CD14-positive monocyte (primary cell): ENCODE measurements around the gene KHK. TPM values are rescaled to one million over a fixed set of nuclear protein-coding genes. Genes with fewer than 3 reads are reported as not detected.

Experiments used
- DNase-seq, 3 donors: peaks; one replicate each; pipeline ENCODE4 v3.0.0-alpha.2; 2011 to 2022
- H2AFZ ChIP-seq: 2 replicates; pipeline ENCODE4 v1.6.0; 2012; ENCODE audit warnings: mild to moderate bottlenecking, low read depth, low read length, inconsistent platforms; ENCODE audit not compliant: insufficient read depth, poor library complexity, severe bottlenecking
- H3K27ac ChIP-seq, 2 donors: 1 replicate in 1 of 2; 2 replicates in 1 of 2; pipeline ENCODE4 v1.5.1; 2012 to 2013; ENCODE audit warnings: low read length in 2 of 2, control low read depth in 1 of 2, inconsistent platforms in 1 of 2, low read depth in 1 of 2, mild to moderate bottlenecking in 1 of 2
- H3K27me3 ChIP-seq, 2 donors: one replicate each; pipeline versions ENCODE4 v1.6.0 to v1.6.1; 2011 to 2013; ENCODE audit warnings: low read length in 2 of 2; ENCODE audit not compliant: control insufficient read depth in 2 of 2, insufficient read depth in 2 of 2
- H3K36me3 ChIP-seq, 2 donors: replicated peaks in 1 of 2; 1 replicate in 1 of 2; 2 replicates in 1 of 2; pipeline versions ENCODE4 v1.5.1 to v1.6.1; 2012 to 2013; ENCODE audit warnings: low read length in 2 of 2, control low read depth in 1 of 2, inconsistent platforms in 1 of 2, mild to moderate bottlenecking in 1 of 2; ENCODE audit not compliant: insufficient read depth in 2 of 2, control insufficient read depth in 1 of 2
- H3K4me1 ChIP-seq, 2 donors: 1 replicate in 1 of 2; 2 replicates in 1 of 2; pipeline versions ENCODE4 v1.5.1 to v1.6.1; 2012 to 2013; ENCODE audit warnings: low read length in 2 of 2, control low read depth in 1 of 2, inconsistent platforms in 1 of 2, mild to moderate bottlenecking in 1 of 2, moderate library complexity in 1 of 2; ENCODE audit not compliant: insufficient read depth in 2 of 2, control insufficient read depth in 1 of 2
- H3K4me2 ChIP-seq: replicated peaks from 2 replicates; pipeline ENCODE3; 2012; ENCODE audit warnings: low read length, moderate library complexity, mild to moderate bottlenecking; ENCODE audit not compliant: poor library complexity, severe bottlenecking; ENCODE audit errors: extremely low read depth
- H3K4me3 ChIP-seq, 3 experiments: fragments of 200-600 bp in 1 of 3; sonication (generic) in 1 of 3; replicated peaks in 1 of 3; 1 replicate in 2 of 3; 2 replicates in 1 of 3; pipeline ENCODE4 v1.5.1; 2011 to 2013; ENCODE audit warnings: low read length in 3 of 3, mild to moderate bottlenecking in 3 of 3, control low read depth in 2 of 3, low read depth in 2 of 3, inconsistent platforms in 1 of 3, moderate library complexity in 1 of 3
- H3K79me2 ChIP-seq: 2 replicates; pipeline ENCODE4 v1.6.0; 2012; ENCODE audit warnings: mild to moderate bottlenecking, control low read depth, inconsistent platforms, low read length, moderate library complexity; ENCODE audit not compliant: insufficient read depth
- H3K9ac ChIP-seq: 2 replicates; pipeline ENCODE4 v1.6.0; 2017; ENCODE audit warnings: low read length, mild to moderate bottlenecking; ENCODE audit not compliant: insufficient read depth, poor library complexity, severe bottlenecking
- H3K9me3 ChIP-seq, 2 donors: replicated peaks in 1 of 2; 1 replicate in 1 of 2; 2 replicates in 1 of 2; pipeline versions ENCODE4 v1.5.1 to v1.6.1; 2012 to 2013; ENCODE audit warnings: low read length in 2 of 2, control low read depth in 1 of 2; ENCODE audit not compliant: control insufficient read depth in 1 of 2, insufficient read depth in 1 of 2
- H4K20me1 ChIP-seq: 2 replicates; pipeline ENCODE4 v1.6.0; 2012; ENCODE audit warnings: mild to moderate bottlenecking, low read length, control low read depth, moderate library complexity; ENCODE audit not compliant: insufficient read depth
- H3K27ac Mint-ChIP-seq, 7 donors: one replicate each; pipeline ENCODE4 v1.8.0; 2020; ENCODE audit warnings: mild to moderate bottlenecking in 7 of 7, mixed read lengths in 7 of 7, moderate library complexity in 6 of 7, inconsistent platforms in 2 of 7
- H3K27me3 Mint-ChIP-seq, 3 donors: one replicate each; pipeline ENCODE4 v1.8.0; 2021 to 2022; ENCODE audit warnings: low read depth in 3 of 3, mild to moderate bottlenecking in 3 of 3, mixed read lengths in 3 of 3, moderate library complexity in 3 of 3, inconsistent platforms in 1 of 3
- H3K36me3 Mint-ChIP-seq, 2 donors: one replicate each; pipeline ENCODE4 v1.8.0; 2020; ENCODE audit warnings: mixed read lengths in 2 of 2, inconsistent platforms in 1 of 2, mild to moderate bottlenecking in 1 of 2
- H3K4me1 Mint-ChIP-seq: one replicate; pipeline ENCODE4 v1.8.0; 2020; ENCODE audit warnings: mild to moderate bottlenecking, mixed read lengths
- H3K4me3 Mint-ChIP-seq, 2 donors: one replicate each; pipeline ENCODE4 v1.8.0; 2020; ENCODE audit warnings: mild to moderate bottlenecking in 2 of 2, mixed read lengths in 2 of 2, moderate library complexity in 1 of 2
- H3K9me3 Mint-ChIP-seq, 7 donors: one replicate each; pipeline ENCODE4 v1.8.0; 2020 to 2022; ENCODE audit warnings: mixed read lengths in 7 of 7, mild to moderate bottlenecking in 6 of 7, moderate library complexity in 6 of 7, inconsistent platforms in 2 of 7
- CTCF ChIP-seq: fragments of 200-600 bp; IDR thresholded peaks from one replicate; pipeline ENCODE4 v1.8.0; 2022; ENCODE audit warnings: antibody characterized with exemption, mild to moderate bottlenecking
- WGBS: methylation state at CpG from one replicate; pipeline ENCODE4 v1.1.5; 2013; ENCODE audit warnings: missing lambda C conversion rate; ENCODE audit not compliant: insufficient coverage; 5-methylcytosine and 5-hydroxymethylcytosine counted together
- intact Hi-C, 2 donors: fragments of 100-400 bp; cut with micrococcal nuclease; formaldehyde crosslinking; loops; one replicate each; pipeline versions ENCODE4 v1.15.0 to v1.15.1; 2023
- polyA plus RNA-seq, 3 donors: library from polyadenylated mRNA; depleted of rRNA in 1 of 3; unstranded in 2 of 3; stranded (reverse) in 1 of 3; fragments of 300-500 nt in 2 of 3; fragments of >200 nt in 1 of 3; fragmentation: Illumina TruSeq in 2 of 3; gene quantifications; 1 replicate in 2 of 3; 2 replicates in 1 of 3; pipeline ENCODE4 v1.2.3, GENCODE V29; 2012 to 2021

Gene KHK
- polyA plus RNA-seq, 3 donors: 3.4 to 7.3 (median 6.6) TPM

- H4K20me1 ChIP-seq: peaks cover 8% of the 10 kb centered on the region
- intact Hi-C loops: no loop called here
Observed at GRCh38 chr2:27039871-27040270, 46.7 kb upstream of the KHK start.

GRCh38 chr2:27040282-27040681 lies 46.3 kb upstream of the KHK start:
- H3K27ac Mint-ChIP-seq: peak overlapping the region in 1 of 7 donors; percentile 15
- Histone ChIP-seq H3K4me2 (no peak overlapping the region), H3K9ac (no peak overlapping the region), H4K20me1 (peaks cover 8% of the 10 kb centered on the region), H3K27ac (no peak overlapping the region), H3K4me1 (no peaks in the 10 kb centered on the region), H3K79me2 (peaks cover 6% of the 10 kb centered on the region), H3K4me3 (no peak overlapping the region), H3K27me3 (no peaks in the 10 kb centered on the region), H2AFZ (no peak overlapping the region), H3K9me3 (no peaks in the 10 kb centered on the region), H3K36me3 (peaks cover 70 to 80% of the 10 kb centered on the region in 2 donors)
- H3K27me3 Mint-ChIP-seq: no peaks in the 10 kb centered on the region
- no peak for DNase-seq
- no peaks in the 10 kb centered on the region for H3K4me1 Mint-ChIP-seq
- H3K4me3 Mint-ChIP-seq: no peak overlapping the region
- WGBS: 100% methylated on average over 5 of the region's 8 CpGs
- intact Hi-C loops: no loop called here
- H3K36me3 Mint-ChIP-seq: peaks cover 72 to 78% of the 10 kb centered on the region in 2 donors
- TF ChIP-seq CTCF: no peak
- H3K9me3 Mint-ChIP-seq: no peaks in the 10 kb centered on the region

More at GRCh38 chr2:27039871-27040270, 46.7 kb upstream of the KHK start:
- peaks cover 2% of the 10 kb centered on the region for H3K4me1 Mint-ChIP-seq
- H3K9me3 Mint-ChIP-seq: no peaks in the 10 kb centered on the region
- H3K9ac ChIP-seq: no peak overlapping the region
- H3K9me3 ChIP-seq: no peaks in the 10 kb centered on the region
- DNase-seq: no peak
- H3K27me3 ChIP-seq: no peaks in the 10 kb centered on the region
- no peak overlapping the region for H3K4me2 ChIP-seq
- H3K79me2 ChIP-seq: peaks cover 10% of the 10 kb centered on the region
- no peak overlapping the region for H2AFZ ChIP-seq
- H3K36me3 Mint-ChIP-seq: peaks cover 76 to 82% of the 10 kb centered on the region in 2 donors
- H3K4me3 ChIP-seq: no peak overlapping the region
- H3K27me3 Mint-ChIP-seq: no peaks in the 10 kb centered on the region
- H3K36me3 ChIP-seq: peaks cover 74 to 84% of the 10 kb centered on the region in 2 donors
- H3K27ac Mint-ChIP-seq: peak overlapping the region in 1 of 7 donors; percentile 15
- H3K4me3 Mint-ChIP-seq: no peak overlapping the region
- no peak overlapping the region for H3K27ac ChIP-seq
- no peaks in the 10 kb centered on the region for H3K4me1 ChIP-seq
- TF ChIP-seq CTCF: no peak
- WGBS: 92% methylated on average over 2 of the region's 7 CpGs
